Measurements from ENCODE around the gene RNLS. TPM values are rescaled to one million over a fixed set of nuclear protein-coding genes. Genes with fewer than 3 reads are reported as not detected.

RNLS gene
- total RNA-seq, 3 donors from 2014 or later (not counting 1 experiment from before 2014, with no cell fraction given), result 4.0 to 6.8 (median 4.4) TPM

DNA sequence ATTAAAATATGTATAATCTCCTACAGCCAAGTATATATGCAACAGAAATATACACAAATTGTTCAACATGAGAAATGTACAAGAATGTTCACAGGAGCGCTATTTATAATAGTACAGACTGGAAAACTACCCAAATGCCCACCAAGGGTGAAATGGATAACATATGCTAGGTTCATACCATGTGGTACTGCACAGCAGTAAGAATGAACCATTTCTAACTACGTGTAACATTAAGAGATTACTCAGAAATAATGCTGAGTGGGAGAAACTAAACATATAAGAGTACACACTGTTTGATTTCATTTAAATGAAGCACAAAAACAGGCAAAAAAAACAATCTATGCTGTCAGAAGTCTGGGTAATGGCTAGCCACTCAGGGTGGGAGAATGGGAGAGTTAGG lies 45.8 kb downstream of the RNLS start:
- Mint-ChIP-seq H3K9me3 (no peaks in the 10 kb centered on the region), H3K4me3 (no peak overlapping the region), H3K27me3 (ENCODE audit: low read depth in 2 of 2) (peaks cover 0 to 5% of the 10 kb centered on the region in 2 donors), H3K27ac (no peak overlapping the region), H3K4me1 (no peaks in the 10 kb centered on the region), H3K36me3 (no peaks in the 10 kb centered on the region)
- ATAC-seq, result no peak
- intact Hi-C loops (cut with micrococcal nuclease), result no loop called here
- H3K36me3 ChIP-seq (ENCODE audit: control insufficient read depth, insufficient read depth, low read length), result no peaks in the 10 kb centered on the region
- TF ChIP-seq, protein P1, sequence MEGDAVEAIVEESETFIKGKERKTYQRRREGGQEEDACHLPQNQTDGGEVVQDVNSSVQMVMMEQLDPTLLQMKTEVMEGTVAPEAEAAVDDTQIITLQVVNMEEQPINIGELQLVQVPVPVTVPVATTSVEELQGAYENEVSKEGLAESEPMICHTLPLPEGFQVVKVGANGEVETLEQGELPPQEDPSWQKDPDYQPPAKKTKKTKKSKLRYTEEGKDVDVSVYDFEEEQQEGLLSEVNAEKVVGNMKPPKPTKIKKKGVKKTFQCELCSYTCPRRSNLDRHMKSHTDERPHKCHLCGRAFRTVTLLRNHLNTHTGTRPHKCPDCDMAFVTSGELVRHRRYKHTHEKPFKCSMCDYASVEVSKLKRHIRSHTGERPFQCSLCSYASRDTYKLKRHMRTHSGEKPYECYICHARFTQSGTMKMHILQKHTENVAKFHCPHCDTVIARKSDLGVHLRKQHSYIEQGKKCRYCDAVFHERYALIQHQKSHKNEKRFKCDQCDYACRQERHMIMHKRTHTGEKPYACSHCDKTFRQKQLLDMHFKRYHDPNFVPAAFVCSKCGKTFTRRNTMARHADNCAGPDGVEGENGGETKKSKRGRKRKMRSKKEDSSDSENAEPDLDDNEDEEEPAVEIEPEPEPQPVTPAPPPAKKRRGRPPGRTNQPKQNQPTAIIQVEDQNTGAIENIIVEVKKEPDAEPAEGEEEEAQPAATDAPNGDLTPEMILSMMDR (IDR thresholded peaks at IDR 0.05), result no peak
- no peaks in the 10 kb centered on the region for H3K9me3 ChIP-seq (ENCODE audit: control insufficient read depth, insufficient read depth, low read length)
- DNase-seq, result no peak
- no peaks in the 10 kb centered on the region for H3K27me3 ChIP-seq (ENCODE audit: control insufficient read depth, insufficient read depth, low read length)
- H3K4me1 ChIP-seq (ENCODE audit: control insufficient read depth, insufficient read depth, low read length), result no peaks in the 10 kb centered on the region
- WGBS (ENCODE audit: insufficient coverage), result 92% methylated on average over 2 of the region's 2 CpGs
- no peak overlapping the region for H3K27ac ChIP-seq (ENCODE audit: low read length)
- H3K4me3 ChIP-seq (ENCODE audit: low read length), result no peak overlapping the region

DNA sequence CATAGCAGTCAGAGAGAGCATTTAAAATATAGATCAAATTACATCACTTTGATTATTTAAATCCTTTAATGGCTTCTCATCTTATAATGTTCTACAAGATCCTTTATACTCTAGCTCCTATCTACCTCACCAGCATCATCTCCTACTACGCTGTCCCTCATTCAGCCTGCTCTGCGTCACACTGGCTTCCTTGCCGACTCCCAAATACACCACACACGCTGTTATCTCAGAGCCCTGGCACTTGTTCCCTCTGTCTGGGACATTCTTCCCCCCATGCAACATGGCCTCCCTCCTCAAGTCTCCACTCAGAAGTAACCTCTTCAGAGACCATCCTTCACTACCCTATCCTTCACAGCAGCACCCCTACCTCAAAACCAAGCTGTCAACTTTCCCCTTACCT lies 46.7 kb downstream of the RNLS start:
- no peaks in the 10 kb centered on the region for H3K36me3 Mint-ChIP-seq
- WGBS (ENCODE audit: insufficient coverage), result 73% methylated on average over 4 of the region's 4 CpGs
- H3K4me3 Mint-ChIP-seq, result no peak overlapping the region
- Histone ChIP-seq H3K9me3 (ENCODE audit: control insufficient read depth, insufficient read depth, low read length) (no peaks in the 10 kb centered on the region), H3K4me1 (ENCODE audit: control insufficient read depth, insufficient read depth, low read length) (no peaks in the 10 kb centered on the region), H3K36me3 (ENCODE audit: control insufficient read depth, insufficient read depth, low read length) (no peaks in the 10 kb centered on the region), H3K27me3 (ENCODE audit: control insufficient read depth, insufficient read depth, low read length) (no peaks in the 10 kb centered on the region), H3K27ac (ENCODE audit: low read length) (no peak overlapping the region), H3K4me3 (ENCODE audit: low read length) (no peak overlapping the region)
- no peak for DNase-seq
- TF ChIP-seq, protein P1 (IDR thresholded peaks at IDR 0.05), result no peak
- intact Hi-C loops (cut with micrococcal nuclease), result no loop called here
- H3K27ac Mint-ChIP-seq, result no peak overlapping the region
- no peaks in the 10 kb centered on the region for H3K4me1 Mint-ChIP-seq
- no peak for ATAC-seq
- no peaks in the 10 kb centered on the region for H3K9me3 Mint-ChIP-seq
- H3K27me3 Mint-ChIP-seq (ENCODE audit: low read depth in 2 of 2), result peaks cover 0 to 5% of the 10 kb centered on the region in 2 donors

DNA sequence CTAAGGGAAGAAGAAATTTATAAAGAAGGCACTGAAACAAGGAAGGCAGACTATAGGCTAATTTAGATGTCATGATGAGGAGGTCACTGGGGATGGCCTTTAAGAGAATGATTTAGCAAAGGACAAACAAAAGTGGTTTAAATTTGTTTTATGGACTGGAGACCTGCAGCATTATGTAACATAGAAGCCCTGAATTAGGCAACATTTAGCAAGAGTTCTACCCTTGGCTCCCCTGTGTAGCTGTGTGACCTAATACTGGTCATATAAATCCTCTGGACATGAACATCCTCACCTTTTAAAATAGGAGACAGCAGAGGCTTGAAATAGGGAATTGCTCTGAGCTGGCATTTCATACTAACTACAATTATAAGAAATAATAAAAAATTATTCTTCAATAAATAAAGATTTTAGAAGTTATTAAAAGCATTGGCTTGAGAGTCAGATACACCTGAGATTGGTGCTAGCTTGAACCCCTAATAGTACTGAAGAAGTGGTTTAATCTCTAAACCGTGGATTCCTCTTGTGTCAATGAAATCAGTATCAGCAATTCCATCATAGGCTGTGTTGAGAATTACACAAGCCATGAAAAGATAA lies 48.9 kb downstream of the RNLS start:
- intact Hi-C loops (cut with micrococcal nuclease), result no loop called here
- H3K27me3 ChIP-seq (ENCODE audit: control insufficient read depth, insufficient read depth, low read length), result no peaks in the 10 kb centered on the region
- Mint-ChIP-seq H3K27me3 (ENCODE audit: low read depth in 2 of 2) (peaks cover 0 to 5% of the 10 kb centered on the region in 2 donors), H3K27ac (no peak overlapping the region), H3K4me3 (no peak overlapping the region), H3K36me3 (no peaks in the 10 kb centered on the region), H3K4me1 (no peaks in the 10 kb centered on the region), H3K9me3 (no peaks in the 10 kb centered on the region)
- no peaks in the 10 kb centered on the region for H3K4me1 ChIP-seq (ENCODE audit: control insufficient read depth, insufficient read depth, low read length)
- DNase-seq (no peak), ATAC-seq (no peak)
- no peaks in the 10 kb centered on the region for H3K36me3 ChIP-seq (ENCODE audit: control insufficient read depth, insufficient read depth, low read length)
- TF ChIP-seq, protein P1 (IDR thresholded peaks at IDR 0.05), result no peak
- no peak overlapping the region for H3K27ac ChIP-seq (ENCODE audit: low read length)
- H3K9me3 ChIP-seq (ENCODE audit: control insufficient read depth, insufficient read depth, low read length), result no peaks in the 10 kb centered on the region
- 100% methylated on average over 1 of the region's 1 CpG for WGBS (ENCODE audit: insufficient coverage)
- no peak overlapping the region for H3K4me3 ChIP-seq (ENCODE audit: low read length)
